HL-60/S4 treated with retinoic acid at 250 ng/mL for 4 days and 3 days (cell line): ENCODE data around the gene DNAJB11.

Source experiments
- in situ Hi-C: fragments of 300-500 bp; cut with MboI; formaldehyde crosslinking; loops from 2 replicates; pipeline ENCODE4 v1.7.0; 2022; ENCODE audit warnings: low sequenced_read_pairs

DNAJB11 gene

DNA sequence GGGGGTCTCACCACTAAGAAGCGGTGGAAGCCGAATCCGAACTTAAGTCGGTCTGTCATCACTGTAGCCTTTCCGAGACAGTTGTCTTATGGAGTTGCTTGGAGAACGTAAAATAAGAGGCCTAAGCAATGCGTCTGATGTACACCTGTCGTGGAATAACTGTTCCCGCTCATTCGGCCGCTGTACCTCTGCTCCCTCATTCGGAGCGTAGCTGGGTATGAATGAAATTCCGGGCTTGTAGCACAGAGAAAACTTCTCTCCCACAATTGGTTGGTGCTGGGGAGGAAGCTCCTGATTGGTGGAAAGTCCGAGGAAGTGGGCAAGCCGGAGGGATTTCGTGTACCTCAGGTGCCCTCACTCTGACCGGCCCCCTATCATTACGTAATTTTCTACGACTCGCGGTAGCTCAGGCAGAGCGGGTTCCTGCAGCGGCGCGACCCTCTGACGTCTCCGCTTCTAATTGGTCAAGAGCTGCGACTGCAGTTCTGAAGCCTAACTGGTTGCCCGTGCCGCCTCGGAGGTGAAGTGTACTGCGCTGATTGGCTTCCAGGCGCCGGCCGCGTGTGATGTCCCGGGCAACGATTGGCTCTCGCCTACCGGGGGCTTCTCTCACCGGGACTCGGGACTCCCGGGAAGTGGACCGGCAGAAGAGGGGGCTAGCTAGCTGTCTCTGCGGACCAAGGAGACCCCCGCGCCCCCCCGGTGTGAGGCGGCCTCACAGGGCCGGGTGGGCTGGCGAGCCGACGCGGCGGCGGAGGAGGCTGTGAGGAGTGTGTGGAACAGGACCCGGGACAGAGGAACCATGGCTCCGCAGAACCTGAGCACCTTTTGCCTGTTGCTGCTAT lies at the start of gene DNAJB11:
Gene DNAJB11, plus strand, starts transcription at position 625 of the 845 bp plus-strand sequence. Its CDS starts 178 bp downstream, at position 803.
- in situ Hi-C loops = no loop called here

DNA sequence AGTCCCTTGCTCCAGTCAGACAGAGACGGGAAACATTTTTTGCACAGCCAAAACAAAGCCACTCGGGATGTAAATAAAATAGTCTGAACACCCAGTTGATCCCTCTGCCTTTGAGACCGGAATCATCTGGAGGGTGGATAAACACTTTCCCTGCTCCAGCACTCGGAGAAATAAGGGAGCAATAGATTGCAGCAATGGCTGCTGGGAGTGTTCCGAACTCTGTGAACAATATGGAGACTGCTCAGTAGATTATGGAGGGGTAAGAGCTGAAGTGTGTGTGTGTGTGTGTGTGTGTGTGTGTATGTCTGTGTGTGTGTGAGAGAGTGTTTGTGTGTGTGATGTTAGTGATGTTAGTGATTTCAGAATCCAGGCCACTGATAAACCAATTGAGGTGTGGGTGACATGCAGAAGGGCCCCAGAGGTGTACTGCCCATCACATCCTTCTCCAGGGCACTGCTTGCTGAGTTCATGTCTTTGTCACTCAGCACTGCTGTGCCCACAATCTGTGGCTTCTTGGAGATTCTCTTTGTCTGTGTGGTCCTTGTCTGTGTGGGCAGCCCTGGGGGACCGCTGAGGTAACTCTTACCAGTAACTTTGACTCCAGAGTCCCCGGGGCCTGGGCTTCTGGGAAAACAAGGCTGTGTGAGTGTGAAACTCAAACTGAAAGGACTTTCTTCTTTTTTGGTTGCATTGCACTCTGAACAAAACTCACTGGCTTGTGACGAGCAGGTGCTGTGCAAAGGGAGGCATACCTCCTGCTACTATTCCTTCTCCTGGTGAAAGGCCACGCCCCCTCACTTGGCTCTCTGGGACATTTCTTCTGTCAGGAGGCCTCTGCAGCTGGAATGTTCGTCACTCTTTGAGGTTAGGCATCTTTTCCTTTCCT lies 49.3 kb upstream of the DNAJB11 start:
- in situ Hi-C loops = no loop called here

DNA sequence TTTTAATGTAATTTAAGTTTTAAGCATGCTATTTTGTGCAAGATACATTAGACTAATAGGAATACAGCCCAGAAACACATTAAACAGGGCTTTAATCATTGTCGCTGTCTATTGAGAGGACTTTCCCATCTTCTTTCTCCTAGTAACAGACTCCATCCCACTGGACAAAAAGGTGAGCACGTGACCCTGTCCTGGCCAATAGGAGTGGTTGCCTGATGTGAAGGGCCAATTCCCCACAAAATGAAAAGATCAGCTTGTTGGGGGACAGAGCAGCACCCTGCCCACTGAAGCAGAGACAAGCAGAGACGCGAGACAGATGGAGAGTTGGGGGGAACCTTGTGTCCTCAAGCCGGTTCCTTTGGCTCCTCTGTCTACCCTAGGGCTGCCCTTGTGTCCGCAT lies 47.5 kb upstream of the DNAJB11 start:
- in situ Hi-C loops = no loop called here

DNA sequence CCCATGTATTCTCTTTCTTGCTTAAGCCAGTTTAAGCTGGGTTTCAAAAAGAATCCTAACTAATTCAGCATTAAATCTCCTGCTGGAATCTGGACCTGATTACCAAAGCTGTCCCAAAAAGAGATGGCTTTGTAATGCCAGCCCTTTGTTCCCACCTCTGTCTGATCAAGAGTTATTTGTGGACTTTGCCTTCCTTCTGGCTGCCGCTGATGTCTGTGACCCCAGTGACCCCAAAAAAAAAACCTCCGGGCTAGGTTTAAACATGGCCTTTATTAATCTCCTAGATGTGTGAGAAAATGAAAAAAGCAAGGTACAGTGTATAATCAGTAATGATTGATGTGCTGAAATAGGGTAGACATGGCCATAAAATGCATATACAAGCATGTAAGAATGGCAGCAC lies 47.1 kb upstream of the DNAJB11 start:
- in situ Hi-C loops = no loop called here

DNA sequence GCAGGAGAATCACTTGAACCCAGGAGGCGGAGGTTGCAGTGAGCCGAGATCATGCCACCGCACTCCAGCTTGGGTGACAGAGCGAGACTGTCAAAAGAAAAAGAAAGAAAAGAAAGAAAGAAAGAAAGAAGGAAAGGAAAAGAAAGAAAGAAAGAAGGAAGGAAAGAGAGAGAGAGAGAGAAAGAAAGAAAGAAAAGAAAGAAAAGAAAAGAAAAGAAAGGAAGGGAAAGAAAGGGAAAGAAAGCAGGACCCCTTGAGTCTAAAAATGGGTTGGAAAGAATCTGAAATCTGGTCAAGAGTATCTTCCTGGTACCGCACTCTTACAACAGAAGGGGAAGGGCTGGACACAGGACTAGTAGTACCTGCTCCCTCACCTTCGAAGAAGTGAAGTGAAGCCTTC lies 45.9 kb upstream of the DNAJB11 start:
- in situ Hi-C loops = no loop called here

DNA sequence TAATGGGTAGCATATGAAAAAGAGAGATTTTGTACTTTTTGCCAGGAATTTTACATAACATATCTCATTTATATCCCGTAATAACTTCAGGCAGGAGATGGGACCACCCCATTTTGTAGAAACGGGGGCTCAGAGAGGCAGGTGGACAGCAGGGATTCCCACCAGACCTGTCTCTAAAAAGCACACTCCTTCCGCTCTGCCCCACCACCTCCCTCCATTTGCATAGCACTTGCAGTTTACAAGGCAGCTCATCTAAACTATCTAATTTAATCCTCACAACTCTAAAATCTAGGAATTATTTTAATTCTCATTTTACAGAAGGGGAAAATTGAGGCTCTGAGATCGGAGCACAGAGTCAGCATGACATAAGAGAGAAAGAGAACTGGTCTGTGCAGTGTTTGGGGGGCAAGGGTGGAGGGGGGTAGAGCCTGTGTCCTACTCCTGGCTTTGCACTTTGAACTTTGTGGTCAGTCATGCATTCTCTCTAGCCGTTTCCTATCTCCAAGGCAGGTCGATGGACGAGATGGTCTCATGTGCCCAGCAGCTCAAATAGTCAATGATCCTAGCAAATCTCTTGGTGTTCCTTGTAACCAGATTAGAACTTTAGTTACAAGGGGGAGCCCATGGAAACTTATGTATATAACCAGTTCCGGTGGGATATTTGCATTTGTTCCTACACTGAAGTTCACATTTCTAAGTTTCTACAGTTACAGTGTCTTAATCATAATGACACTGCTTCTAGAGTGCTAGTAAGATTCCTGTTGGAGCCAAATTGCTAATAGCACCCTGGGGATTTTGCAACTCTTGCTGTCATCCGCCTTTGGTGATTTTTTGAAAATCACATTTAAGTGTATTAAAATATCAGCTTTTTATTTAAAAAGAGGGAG lies 44.9 kb upstream of the DNAJB11 start:
- in situ Hi-C loops = no loop called here

DNA sequence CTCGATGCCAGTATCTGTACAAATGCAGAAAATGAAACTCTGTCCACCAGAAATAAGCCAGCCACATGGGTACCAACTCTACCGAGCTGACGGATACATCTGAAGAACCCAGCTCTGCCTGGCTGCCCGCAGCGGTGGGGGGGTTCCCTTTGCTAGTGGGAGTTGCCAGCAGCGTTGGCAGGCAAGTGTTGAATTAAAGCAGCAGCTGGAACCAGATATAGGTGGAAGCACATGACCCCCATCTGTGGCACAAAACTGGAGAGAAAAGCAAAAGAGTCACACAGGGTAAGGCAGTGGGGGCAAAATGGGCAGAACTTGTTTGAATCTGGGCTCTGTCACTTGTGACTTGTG lies 44.3 kb upstream of the DNAJB11 start:
- in situ Hi-C loops = no loop called here

DNA sequence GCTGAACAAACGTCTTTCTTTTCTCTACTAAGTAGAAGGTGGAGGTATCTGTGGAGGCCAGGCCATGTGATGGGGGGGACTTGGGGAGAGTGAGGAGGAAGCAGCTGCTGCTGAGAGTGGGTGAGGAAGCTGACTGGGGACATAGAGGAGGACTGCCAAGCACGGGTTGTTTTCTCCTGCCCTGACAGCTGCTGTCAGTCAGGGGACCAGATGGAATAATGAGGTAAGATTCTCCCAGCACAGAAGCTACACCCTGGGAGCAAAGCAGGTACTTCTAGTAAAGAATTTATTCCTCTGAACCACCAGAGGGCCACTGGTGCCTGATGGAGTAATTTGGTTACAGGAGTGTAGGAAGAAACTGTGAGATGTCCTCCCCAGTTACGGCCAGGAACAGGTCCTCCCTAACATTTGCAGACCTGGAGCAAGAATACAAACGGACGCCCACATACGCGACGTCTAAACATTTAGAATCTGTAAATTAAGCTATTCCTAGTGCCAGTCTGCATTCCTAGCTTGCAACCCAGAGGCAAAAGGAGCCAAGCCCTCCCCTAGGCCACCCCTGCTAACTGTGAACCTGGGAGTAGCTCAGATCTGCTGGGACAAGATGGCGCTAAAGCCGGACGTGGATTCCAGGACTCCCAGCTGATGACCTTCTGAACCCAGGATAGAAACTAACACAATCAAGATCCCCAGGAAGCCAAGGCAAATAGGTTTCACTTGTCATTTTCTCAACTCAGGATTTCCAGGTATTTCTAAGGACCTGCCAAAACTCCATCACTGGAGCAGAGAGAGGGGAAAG lies 41.1 kb upstream of the DNAJB11 start:
- in situ Hi-C loops = no loop called here

DNA sequence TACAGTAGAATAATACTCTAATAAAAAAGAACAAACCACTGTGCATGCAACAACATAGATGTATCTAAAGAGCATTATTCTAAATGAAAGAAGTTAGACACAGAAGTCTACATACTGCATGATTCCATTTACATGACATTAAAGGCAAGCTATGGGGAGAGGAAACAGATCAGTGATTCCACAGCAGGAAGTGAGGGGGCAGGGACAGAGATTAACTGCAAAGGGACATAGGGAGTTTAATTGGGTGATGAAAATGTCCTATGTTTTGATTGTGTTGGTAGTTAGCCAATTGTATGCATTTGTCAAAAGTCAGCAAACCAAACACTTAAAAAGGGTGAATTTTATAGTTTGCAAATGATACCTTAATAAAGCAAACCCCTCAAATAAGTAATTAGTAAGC lies 40.1 kb upstream of the DNAJB11 start:
- in situ Hi-C loops = loop anchor here (10.0 kb wide), 2 partner anchors 276 to 546 kb away; no protein-coding TSS in a partner anchor

DNA sequence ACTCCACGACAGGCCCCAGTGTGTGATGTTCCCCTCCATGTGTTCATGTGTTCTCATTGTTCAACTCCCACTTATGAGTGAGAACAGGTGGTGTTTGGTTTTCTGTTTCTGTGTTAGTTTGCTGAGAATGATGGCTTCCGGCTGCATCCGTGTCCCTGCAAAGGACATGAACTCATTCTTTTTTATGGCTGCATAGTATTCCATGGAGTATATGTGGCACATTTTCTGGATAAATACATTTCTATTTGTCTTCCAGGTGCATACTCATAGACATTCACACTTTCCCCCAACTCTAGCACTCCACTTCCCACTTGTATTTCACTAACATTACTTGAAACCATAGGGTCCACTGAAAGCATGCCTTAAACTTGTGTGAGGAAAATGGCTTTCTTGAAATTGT lies 38.8 kb upstream of the DNAJB11 start:
- in situ Hi-C loops = loop anchor here (10.0 kb wide), 2 partner anchors 277 to 547 kb away; no protein-coding TSS in a partner anchor

DNA sequence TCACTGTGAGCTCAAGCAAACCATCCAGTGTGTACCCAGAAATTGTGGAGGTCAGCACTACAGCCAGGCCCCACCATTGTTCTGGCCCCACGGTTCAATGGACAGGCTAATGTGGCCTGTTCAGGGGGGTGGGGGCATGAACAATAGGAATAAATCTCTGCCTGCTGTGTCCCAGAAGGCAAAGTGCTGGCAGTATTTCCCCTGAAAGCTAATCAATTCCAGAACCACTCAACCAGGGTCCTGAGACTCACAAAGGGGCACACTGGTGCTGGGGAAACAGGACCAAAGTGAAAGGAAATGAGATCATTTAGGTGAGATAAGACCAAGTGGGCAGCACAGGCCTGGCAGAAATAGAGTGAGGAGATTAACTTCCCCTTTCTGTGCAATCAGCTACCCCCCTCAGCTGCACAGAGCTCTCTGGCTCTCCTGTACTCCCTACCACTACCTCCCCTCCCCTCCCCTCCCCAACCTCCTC lies 37.9 kb upstream of the DNAJB11 start:
- in situ Hi-C loops = loop anchor here (10.0 kb wide), 2 partner anchors 278 to 548 kb away; no protein-coding TSS in a partner anchor

DNA sequence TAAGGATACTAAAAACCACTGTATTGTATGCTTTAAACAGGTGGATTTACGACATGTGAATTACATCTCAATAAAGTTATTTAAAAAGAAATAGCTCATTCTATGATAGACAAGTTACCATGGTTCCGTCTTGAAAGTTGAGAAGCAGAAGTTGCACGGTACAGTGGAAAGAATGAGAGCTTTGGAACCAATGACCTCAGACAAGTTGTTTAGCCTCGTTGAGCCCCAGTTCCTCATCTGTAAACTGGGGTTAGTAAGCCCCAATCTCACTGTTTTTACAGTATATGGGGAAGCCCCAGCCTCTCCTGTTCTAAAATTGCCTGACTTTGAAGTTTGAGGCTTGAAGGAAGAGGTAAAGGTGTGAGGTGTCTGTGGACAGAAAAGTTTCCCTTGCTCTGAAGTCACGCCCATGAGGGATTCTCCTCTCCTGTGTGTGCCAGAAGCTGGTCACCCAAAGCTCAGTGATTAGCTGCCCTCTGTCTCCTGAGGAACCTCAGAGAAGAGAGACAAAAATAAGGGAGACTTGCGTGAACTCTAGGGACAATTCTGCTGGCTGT lies 36.3 kb upstream of the DNAJB11 start:
- in situ Hi-C loops = loop anchor here (10.0 kb wide), 2 partner anchors 279 to 549 kb away; no protein-coding TSS in a partner anchor

DNA sequence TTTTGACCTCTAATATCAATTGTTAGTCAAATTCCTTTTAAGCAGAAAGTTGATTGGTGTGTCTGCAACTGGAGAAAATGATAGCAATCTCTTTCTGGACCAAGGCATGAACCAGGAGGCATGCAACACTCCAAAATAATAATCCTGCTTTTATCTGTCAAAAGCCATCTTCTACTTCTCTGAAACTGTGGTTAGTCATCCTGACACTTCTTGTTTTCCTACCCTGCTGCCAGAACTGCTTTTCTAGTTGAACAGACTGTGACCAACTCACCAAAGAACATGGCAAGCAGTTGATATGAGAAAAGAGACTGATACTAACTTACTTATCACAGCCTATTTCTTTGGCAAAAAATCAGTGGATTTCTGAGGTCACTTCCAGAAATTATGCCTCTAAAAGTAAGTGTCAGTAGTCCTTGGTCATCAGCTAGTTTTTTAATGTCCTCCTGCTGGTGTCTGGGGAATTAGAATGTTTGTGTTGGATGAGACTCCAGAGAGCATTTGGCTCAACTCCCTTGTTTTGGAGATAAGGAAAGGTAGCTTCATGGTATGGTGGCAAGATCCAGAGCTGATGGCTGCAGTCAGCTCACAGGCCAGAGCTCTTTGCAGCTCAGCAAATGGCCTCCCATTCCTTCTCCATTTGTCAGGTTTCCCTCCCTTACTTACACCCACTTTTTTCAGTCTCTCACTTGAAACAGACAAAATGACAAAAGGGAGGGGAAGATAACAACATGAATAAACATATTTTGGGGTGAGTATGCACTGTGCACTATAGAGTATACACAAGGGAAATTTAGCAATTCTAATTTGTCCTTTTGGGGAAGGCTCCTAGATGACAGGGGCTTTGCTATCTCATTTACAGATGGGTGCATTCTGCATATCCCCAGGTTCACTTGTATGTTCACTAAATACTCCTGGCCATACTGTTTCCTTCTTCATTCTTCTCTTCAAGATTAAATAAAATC lies 33.4 kb upstream of the DNAJB11 start:
- in situ Hi-C loops = loop anchor here (10.0 kb wide), 2 partner anchors 282 to 552 kb away; no protein-coding TSS in a partner anchor

DNA sequence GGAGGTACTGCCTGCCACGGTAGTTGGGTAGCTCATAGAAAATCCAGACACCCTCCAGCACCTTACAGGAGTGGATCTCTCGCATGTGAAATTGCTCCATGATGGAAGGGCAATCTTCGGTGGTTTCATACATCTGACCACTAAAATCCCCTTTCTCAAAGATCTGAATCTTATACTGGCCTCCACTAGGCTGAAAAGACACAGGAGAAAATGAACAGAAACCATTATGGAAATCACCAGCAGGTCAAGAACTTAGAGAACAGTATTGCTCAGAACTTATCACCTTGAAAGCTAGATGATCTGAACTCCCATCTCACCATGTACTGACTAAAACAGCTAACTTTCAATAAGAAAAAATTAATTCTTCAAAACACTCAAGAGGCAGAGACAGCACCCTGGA lies 31.7 kb upstream of the DNAJB11 start:
- in situ Hi-C loops = loop anchor here (10.0 kb wide), 2 partner anchors 284 to 554 kb away; no protein-coding TSS in a partner anchor

DNA sequence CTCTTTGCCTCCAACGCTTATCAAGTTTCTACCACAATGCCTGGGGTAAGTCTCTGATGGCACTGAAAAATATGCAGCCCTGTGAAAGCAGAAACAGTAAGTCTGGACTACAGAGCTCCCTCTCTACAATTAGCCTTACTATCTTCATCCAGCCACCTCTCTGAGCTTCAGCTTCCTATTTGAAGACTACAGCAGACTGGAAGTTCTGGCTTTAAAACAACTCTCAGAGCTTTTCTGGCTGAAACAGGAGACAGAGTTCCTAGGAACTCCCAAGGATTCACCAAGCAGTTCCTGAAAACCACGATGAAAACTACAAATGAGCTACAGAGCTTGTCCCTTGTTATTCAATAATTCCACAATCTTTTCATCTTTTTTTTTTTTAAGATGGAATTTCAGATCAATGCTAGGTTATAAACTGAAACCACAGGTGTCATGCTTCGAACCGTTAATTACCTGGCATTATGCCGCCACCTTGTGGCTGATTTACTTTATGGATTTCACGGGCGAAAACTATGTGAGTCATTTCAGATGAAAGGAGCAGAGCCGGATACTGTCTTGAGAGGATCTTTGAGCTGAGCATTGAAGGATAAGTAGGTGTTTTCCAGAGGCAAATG lies 30.2 kb upstream of the DNAJB11 start:
- in situ Hi-C loops = no loop called here

DNA sequence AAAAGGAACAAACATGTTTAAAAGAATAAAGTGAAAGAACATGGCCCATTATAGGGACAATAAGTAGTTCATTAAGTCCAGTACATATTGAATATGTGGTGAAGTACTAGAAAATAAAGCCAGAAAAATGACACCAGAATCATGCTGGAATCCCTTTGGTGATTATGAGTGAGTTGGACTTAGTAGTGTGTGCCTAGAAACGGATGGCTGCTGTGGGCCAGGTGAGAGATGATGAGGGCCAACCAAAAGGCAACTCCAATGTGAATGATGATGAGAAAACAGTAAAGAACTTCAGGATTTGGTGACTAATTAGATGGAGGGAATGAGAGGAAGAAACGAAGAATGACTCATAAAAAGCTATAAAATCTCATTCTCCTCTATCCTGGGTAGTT lies 29.7 kb upstream of the DNAJB11 start:
- in situ Hi-C loops = no loop called here

DNA sequence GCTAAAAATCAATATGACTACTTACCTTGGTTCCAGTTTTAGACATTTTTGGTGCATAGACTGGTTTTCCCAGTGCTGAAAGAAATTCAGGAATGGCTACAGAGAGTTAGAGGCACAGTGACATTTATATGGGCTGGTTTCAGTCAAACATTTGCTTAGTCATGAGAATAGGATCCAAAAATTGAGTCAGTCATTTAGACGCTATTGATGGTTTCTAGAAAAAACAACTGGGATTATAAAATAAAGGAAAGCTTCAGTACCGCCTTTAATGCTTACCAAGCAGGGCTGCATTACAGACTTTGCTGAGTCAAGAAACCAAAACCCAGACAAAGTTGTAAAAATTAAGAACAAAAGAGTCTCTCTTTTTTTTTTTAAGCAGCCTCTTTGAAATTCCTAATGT lies 26.2 kb upstream of the DNAJB11 start, which contains the start of gene CRYGS:
Gene CRYGS, minus strand, starts transcription at position 100 of the 400 bp plus-strand sequence. Its CDS starts 54 bp downstream, at position 46.
- in situ Hi-C loops = no loop called here

DNA sequence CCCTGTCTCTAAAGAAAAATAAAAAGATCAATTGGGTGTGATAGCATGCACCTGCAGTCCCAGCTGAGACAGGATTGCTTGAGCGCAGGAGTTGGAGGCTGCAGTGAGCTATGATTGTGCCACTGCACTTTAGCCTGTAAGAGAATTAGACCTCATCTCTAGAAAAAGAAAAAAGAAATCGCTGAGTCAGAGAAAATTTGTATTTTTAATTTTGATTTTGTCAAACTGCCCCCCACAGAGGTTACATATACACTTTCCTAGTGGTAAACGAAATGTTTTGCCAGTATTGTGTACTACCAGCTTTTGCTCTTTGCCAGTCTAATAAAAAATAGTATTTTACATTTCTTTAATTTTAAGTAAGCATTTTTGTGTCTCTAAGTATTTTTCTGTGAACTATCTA lies 21.0 kb upstream of the DNAJB11 start:
- in situ Hi-C loops = no loop called here
